ENCODE data around the gene ALB.
"Not testable (repeated sequence)": the region's sequence is repeated elsewhere in the genome, so short reads cannot be mapped to it uniquely, and the experiment has no call there.

Gene ALB

DNA sequence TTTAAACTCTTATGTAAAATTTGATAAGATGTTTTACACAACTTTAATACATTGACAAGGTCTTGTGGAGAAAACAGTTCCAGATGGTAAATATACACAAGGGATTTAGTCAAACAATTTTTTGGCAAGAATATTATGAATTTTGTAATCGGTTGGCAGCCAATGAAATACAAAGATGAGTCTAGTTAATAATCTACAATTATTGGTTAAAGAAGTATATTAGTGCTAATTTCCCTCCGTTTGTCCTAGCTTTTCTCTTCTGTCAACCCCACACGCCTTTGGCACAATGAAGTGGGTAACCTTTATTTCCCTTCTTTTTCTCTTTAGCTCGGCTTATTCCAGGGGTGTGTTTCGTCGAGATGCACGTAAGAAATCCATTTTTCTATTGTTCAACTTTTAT lies at the start of gene ALB:
Gene ALB, plus strand, starts transcription at position 246 of the 400 bp plus-strand sequence. Its CDS starts 41 bp downstream, at position 287.
- H3K36me3 Mint-ChIP-seq, result no peaks in the 10 kb centered on the region
- H3K9me3 Mint-ChIP-seq, result no peaks in the 10 kb centered on the region
- ATAC-seq, result no peak
- no peaks in the 10 kb centered on the region for H3K4me1 Mint-ChIP-seq
- no peak within 1 kb of the TSS for H3K27ac Mint-ChIP-seq
- no peaks in the 10 kb centered on the region for H3K27me3 Mint-ChIP-seq
- no peak within 1 kb of the TSS for H3K4me3 Mint-ChIP-seq

DNA sequence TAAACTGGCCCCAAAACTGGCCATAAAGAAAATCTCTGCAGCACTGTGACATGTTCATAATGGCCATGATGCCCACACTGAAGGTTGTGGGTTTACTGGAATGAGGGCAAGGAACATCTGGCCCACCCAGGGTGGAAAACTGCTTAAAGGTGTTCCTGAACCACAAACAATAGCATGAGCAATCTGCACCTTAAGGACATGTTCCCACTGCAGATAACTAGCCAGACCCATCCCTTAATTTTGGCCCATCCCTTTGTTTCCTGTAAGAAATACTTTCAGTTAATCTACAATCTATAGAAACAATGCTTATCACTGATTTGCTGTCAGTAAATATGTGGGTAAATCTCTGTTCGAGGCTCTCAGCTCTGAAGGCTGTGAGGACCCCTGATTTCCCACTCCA lies 46.9 kb upstream of the ALB start:
- peaks cover 12% of the 10 kb centered on the region for H3K9me3 Mint-ChIP-seq
- H3K4me1 Mint-ChIP-seq, ATAC-seq, H3K4me3 Mint-ChIP-seq, H3K27ac Mint-ChIP-seq, H3K36me3 Mint-ChIP-seq: not testable (repeated sequence)
- peaks cover 35% of the 10 kb centered on the region for H3K27me3 Mint-ChIP-seq

- not testable (repeated sequence) for H3K4me1 Mint-ChIP-seq, H3K4me3 Mint-ChIP-seq, H3K36me3 Mint-ChIP-seq, H3K27ac Mint-ChIP-seq, H3K9me3 Mint-ChIP-seq, H3K27me3 Mint-ChIP-seq, ATAC-seq
These were observed 34.4 kb upstream of the ALB start for GRCh38 chr4:73369506-73370199.

DNA sequence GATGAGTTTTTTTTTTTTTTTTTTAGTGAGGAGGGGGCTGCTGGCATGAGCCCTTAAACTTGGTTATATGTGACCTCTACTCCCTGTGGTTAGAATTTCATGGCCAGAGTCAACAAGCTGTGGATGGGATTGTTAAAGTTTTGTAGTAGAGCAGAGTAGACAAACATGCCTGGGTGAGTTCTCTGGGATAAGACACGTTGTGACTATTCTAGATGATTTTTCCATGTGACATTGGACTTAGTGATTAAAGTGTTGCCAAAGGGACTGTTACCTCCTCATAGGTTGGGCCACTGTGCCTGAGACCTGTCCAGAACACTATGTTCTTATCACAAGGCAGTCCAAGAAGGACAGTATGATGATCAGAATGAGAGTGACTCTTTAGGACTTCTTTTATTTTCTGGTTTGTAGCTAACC lies 28.8 kb upstream of the ALB start:
- ATAC-seq, result no peak
- H3K9me3 Mint-ChIP-seq, result peaks cover 1% of the 10 kb centered on the region
- H3K36me3 Mint-ChIP-seq, result no peaks in the 10 kb centered on the region
- H3K4me3 Mint-ChIP-seq, result no peak overlapping the region
- no peaks in the 10 kb centered on the region for H3K4me1 Mint-ChIP-seq
- H3K27me3 Mint-ChIP-seq, result peaks cover 10% of the 10 kb centered on the region
- no peak overlapping the region for H3K27ac Mint-ChIP-seq

GRCh38 chr4:73376251-73376650 lies 27.8 kb upstream of the ALB start:
- H3K36me3 Mint-ChIP-seq, result no peaks in the 10 kb centered on the region
- no peak for ATAC-seq
- H3K4me1 Mint-ChIP-seq, result no peaks in the 10 kb centered on the region
- H3K27me3 Mint-ChIP-seq, result peaks cover 10% of the 10 kb centered on the region
- no peak overlapping the region for H3K27ac Mint-ChIP-seq
- no peaks in the 10 kb centered on the region for H3K9me3 Mint-ChIP-seq
- no peak overlapping the region for H3K4me3 Mint-ChIP-seq

- H3K27ac Mint-ChIP-seq, result no peak overlapping the region
- no peak for ATAC-seq
- no peaks in the 10 kb centered on the region for H3K36me3 Mint-ChIP-seq
- H3K4me1 Mint-ChIP-seq, result no peaks in the 10 kb centered on the region
- H3K27me3 Mint-ChIP-seq, result peaks cover 10% of the 10 kb centered on the region
- H3K9me3 Mint-ChIP-seq, result no peaks in the 10 kb centered on the region
- H3K4me3 Mint-ChIP-seq, result no peak overlapping the region
These were observed 27.1 kb upstream of the ALB start for GRCh38 chr4:73376976-73377375.

DNA sequence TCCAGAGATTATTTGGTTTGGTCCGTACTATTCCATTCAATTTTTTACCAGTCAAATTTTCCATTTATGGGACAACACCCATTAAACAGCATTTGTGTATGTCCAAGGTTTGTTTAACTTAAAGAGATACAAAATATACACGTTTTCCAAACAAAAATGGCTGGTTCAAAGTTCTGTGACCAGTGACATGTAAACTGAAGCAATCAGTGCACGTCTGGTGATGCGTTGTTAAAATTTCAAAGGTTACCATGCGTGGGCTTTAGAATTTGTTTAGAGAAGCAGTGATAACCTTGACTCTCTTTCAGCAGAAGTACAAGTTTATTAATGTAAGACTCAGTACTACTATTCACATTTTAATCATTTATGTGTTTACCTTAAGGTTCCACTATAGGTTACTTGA lies 25.2 kb upstream of the ALB start:
- H3K9me3 Mint-ChIP-seq, result no peaks in the 10 kb centered on the region
- no peaks in the 10 kb centered on the region for H3K36me3 Mint-ChIP-seq
- ATAC-seq, result no peak
- H3K27me3 Mint-ChIP-seq, result peaks cover 10% of the 10 kb centered on the region
- no peak overlapping the region for H3K27ac Mint-ChIP-seq
- no peak overlapping the region for H3K4me3 Mint-ChIP-seq
- H3K4me1 Mint-ChIP-seq, result no peaks in the 10 kb centered on the region

DNA sequence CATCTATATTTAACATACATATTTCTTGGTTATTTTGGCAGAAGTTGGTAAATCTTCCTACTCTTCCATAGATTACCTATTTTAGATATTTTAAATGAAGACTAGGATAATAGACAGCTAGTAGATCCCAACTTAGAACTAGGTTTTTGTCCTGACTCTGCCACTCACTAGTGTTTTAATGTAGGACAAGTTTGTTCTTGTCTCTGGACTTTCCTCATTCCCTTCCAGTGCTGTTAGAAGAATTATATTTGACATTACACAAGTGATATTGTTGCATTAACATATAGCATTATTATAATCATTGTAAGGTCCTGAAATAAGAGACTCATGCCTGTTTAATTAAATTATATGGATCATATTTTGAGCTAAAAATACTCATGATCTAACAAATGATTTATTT lies 24.1 kb upstream of the ALB start:
- H3K27me3 Mint-ChIP-seq, result peaks cover 6% of the 10 kb centered on the region
- no peak overlapping the region for H3K4me3 Mint-ChIP-seq
- H3K9me3 Mint-ChIP-seq, result no peaks in the 10 kb centered on the region
- no peak for ATAC-seq
- H3K36me3 Mint-ChIP-seq, result no peaks in the 10 kb centered on the region
- H3K27ac Mint-ChIP-seq, result no peak overlapping the region
- H3K4me1 Mint-ChIP-seq, result no peaks in the 10 kb centered on the region

GRCh38 chr4:73381214-73381613 lies 22.9 kb upstream of the ALB start:
- Mint-ChIP-seq H3K36me3 (no peaks in the 10 kb centered on the region), H3K4me3 (no peak overlapping the region), H3K9me3 (peaks cover 6% of the 10 kb centered on the region), H3K4me1 (no peaks in the 10 kb centered on the region), H3K27me3 (no peaks in the 10 kb centered on the region), H3K27ac (no peak overlapping the region)
- ATAC-seq, result no peak

GRCh38 chr4:73383452-73383851 lies 20.6 kb upstream of the ALB start:
- H3K4me3 Mint-ChIP-seq, result no peak overlapping the region
- H3K27me3 Mint-ChIP-seq, result no peaks in the 10 kb centered on the region
- H3K4me1 Mint-ChIP-seq, result no peaks in the 10 kb centered on the region
- no peak for ATAC-seq
- H3K9me3 Mint-ChIP-seq, result peaks cover 8% of the 10 kb centered on the region
- no peaks in the 10 kb centered on the region for H3K36me3 Mint-ChIP-seq
- no peak overlapping the region for H3K27ac Mint-ChIP-seq

DNA sequence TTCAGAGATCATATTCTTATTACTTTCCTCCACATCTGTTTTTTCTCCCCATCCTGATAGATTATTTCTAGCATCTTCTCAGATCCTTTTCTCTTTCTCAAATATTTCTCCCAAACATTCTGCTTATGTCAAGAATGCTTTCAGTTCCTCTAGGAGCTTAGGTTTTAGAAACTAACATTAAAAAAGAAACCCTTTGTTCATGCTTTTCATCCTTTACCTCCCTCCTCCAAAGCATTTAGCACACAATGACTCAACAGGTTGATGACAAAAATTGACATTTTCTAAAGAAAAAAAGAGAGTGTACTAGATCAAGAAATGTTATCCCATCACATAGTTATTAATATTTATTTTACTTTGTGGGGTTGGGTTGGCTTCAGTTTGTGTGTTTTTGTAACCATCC lies 16.5 kb upstream of the ALB start:
- ATAC-seq, result no peak
- H3K9me3 Mint-ChIP-seq, result peaks cover 11% of the 10 kb centered on the region
- H3K27ac Mint-ChIP-seq, result no peak overlapping the region
- H3K4me3 Mint-ChIP-seq, result no peak overlapping the region
- H3K4me1 Mint-ChIP-seq, result no peaks in the 10 kb centered on the region
- no peaks in the 10 kb centered on the region for H3K36me3 Mint-ChIP-seq
- peaks cover 12% of the 10 kb centered on the region for H3K27me3 Mint-ChIP-seq

DNA sequence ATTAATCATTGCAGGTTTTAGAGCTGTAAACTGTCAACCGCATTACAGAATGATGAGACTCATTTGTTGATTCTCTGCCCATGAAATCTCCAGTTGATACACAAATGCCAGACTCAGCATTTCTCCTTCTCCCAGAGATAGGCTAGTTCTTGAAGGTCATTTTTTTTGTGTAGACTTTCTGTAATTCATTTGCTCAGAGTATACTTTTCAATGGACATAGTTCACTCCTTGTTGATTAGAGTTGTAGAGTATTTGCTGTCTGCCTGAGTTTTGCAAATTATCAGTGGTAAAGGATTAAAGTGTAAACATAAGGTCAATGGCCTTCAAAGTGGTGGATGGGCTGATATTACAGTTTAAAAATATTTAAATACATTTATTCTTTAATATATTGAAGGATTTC lies 15.2 kb upstream of the ALB start:
- Mint-ChIP-seq H3K9me3 (peaks cover 11% of the 10 kb centered on the region), H3K4me1 (no peaks in the 10 kb centered on the region), H3K27ac (no peak overlapping the region), H3K36me3 (no peaks in the 10 kb centered on the region), H3K27me3 (peaks cover 12% of the 10 kb centered on the region), H3K4me3 (no peak overlapping the region)
- no peak for ATAC-seq

GRCh38 chr4:73389663-73390062 lies 14.4 kb upstream of the ALB start:
- ATAC-seq, H3K4me3 Mint-ChIP-seq, H3K36me3 Mint-ChIP-seq, H3K27ac Mint-ChIP-seq, H3K4me1 Mint-ChIP-seq: not testable (repeated sequence)
- Mint-ChIP-seq H3K9me3 (peaks cover 11% of the 10 kb centered on the region), H3K27me3 (peaks cover 12% of the 10 kb centered on the region)

- Mint-ChIP-seq H3K27me3 (peaks cover 12% of the 10 kb centered on the region), H3K27ac (no peak overlapping the region), H3K9me3 (peaks cover 3% of the 10 kb centered on the region), H3K4me1 (no peaks in the 10 kb centered on the region), H3K36me3 (no peaks in the 10 kb centered on the region), H3K4me3 (no peak overlapping the region)
- no peak for ATAC-seq
These were observed 12.3 kb upstream of the ALB start for GRCh38 chr4:73391774-73392173.

- Mint-ChIP-seq H3K36me3 (no peaks in the 10 kb centered on the region), H3K9me3 (peaks cover 3% of the 10 kb centered on the region), H3K4me1 (no peaks in the 10 kb centered on the region), H3K27ac (no peak overlapping the region), H3K27me3 (peaks cover 24% of the 10 kb centered on the region), H3K4me3 (no peak overlapping the region)
- ATAC-seq, result no peak
These were observed 11.2 kb upstream of the ALB start for GRCh38 chr4:73392936-73393335.

DNA sequence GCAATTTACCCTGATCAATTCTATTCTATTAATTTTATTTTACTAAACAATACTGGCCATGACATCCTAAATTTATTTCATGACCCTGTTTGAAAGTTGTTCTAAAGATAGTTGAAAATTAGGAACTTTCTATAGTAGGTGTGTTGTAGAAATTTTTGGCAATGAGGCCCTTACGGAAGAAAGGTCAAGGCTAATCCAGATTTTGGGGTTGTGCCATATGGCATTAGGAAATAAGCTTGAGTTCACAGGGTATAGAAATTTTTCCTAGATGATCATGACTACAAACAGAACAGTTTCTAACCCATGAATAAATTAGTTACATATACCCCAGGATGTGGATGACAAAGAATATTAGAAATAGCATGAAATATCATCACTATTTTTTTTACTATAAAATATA lies 7.8 kb upstream of the ALB start:
- Mint-ChIP-seq H3K36me3 (no peaks in the 10 kb centered on the region), H3K9me3 (no peaks in the 10 kb centered on the region), H3K4me3 (no peak overlapping the region), H3K27ac (no peak overlapping the region), H3K4me1 (no peaks in the 10 kb centered on the region), H3K27me3 (peaks cover 28% of the 10 kb centered on the region)
- ATAC-seq, result no peak
